ENCODE measurements around the gene LRP1B. TPM values are rescaled to one million over a fixed set of nuclear protein-coding genes. Genes with fewer than 3 reads are reported as not detected.

Gene LRP1B
- total RNA-seq, 1 experiment from 2014 or later = 0.21 TPM

DNA sequence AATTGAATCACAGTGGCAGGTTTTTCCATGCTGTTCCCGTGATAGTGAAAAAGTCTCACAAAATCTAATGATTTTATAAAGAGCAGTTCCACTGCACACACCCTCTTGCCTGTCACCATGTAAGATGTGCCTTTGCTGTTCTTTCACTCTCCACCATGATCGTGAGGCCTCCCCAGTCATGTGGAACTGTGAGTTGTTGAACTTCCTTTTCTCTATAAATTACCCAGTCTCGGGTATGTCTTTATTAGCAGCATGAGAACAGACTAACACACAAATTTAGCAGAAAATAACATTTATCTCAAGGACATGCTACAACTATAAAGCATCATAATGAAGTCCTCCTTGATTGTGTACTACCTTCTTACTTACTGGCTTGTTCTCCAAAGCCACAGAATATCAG lies 1526.0 kb downstream of the LRP1B start:
- H3K9me3 Mint-ChIP-seq (ENCODE audit: low read depth, unreplicated experiment) = peaks cover 2% of the 10 kb centered on the region
- H3K4me1 Mint-ChIP-seq (ENCODE audit: low read depth, unreplicated experiment) = peaks cover 8% of the 10 kb centered on the region
- DNase-seq = no peak
- CTCF ChIA-PET = interaction anchor here (0.7 kb wide), 2 partner anchors 116 to 449 kb away, joined by 3 read pairs; no protein-coding TSS in a partner anchor
- H3K36me3 Mint-ChIP-seq (ENCODE audit: insufficient read depth, unreplicated experiment) = no peaks in the 10 kb centered on the region
- H3K27me3 Mint-ChIP-seq (ENCODE audit: unreplicated experiment) = no peaks in the 10 kb centered on the region
- H3K4me3 Mint-ChIP-seq (ENCODE audit: low read depth, unreplicated experiment) = no peak overlapping the region
- TF ChIP-seq, protein P1, sequence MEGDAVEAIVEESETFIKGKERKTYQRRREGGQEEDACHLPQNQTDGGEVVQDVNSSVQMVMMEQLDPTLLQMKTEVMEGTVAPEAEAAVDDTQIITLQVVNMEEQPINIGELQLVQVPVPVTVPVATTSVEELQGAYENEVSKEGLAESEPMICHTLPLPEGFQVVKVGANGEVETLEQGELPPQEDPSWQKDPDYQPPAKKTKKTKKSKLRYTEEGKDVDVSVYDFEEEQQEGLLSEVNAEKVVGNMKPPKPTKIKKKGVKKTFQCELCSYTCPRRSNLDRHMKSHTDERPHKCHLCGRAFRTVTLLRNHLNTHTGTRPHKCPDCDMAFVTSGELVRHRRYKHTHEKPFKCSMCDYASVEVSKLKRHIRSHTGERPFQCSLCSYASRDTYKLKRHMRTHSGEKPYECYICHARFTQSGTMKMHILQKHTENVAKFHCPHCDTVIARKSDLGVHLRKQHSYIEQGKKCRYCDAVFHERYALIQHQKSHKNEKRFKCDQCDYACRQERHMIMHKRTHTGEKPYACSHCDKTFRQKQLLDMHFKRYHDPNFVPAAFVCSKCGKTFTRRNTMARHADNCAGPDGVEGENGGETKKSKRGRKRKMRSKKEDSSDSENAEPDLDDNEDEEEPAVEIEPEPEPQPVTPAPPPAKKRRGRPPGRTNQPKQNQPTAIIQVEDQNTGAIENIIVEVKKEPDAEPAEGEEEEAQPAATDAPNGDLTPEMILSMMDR (IDR thresholded peaks at IDR 0.05; ENCODE audit: unreplicated experiment) = no peak
- no TSS peak for BruUV-seq (replicated peaks)
- H3K27ac Mint-ChIP-seq (ENCODE audit: unreplicated experiment) = no peak overlapping the region
- intact Hi-C loops (cut with micrococcal nuclease; ENCODE audit: unreplicated experiment) = no loop called here

DNA sequence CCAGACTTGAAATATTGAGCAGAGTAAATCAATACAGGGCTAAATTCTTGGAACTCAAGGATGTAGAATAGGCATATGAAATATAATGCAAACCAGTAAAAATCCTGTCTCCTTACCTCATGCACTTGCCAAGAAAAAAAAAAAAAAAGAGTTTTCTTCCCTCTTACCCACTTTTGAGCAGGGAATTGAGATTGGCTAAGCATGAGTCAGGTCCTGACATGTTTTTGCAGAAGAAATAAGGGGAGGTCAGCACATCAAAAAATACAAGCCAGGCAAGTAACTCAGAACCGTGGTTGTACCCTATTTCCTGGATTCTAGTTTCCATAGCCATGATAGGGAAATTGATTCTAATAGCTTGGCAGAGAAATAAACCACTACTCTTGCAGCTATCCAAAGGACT lies 1526.7 kb downstream of the LRP1B start:
- CTCF ChIA-PET = interaction anchor here (0.7 kb wide), 2 partner anchors 116 to 449 kb away, joined by 3 read pairs; no protein-coding TSS in a partner anchor
- Mint-ChIP-seq H3K4me1 (ENCODE audit: low read depth, unreplicated experiment) (peaks cover 8% of the 10 kb centered on the region), H3K27me3 (ENCODE audit: unreplicated experiment) (no peaks in the 10 kb centered on the region), H3K4me3 (ENCODE audit: low read depth, unreplicated experiment) (no peak overlapping the region), H3K9me3 (ENCODE audit: low read depth, unreplicated experiment) (peaks cover 2% of the 10 kb centered on the region), H3K27ac (ENCODE audit: unreplicated experiment) (no peak overlapping the region), H3K36me3 (ENCODE audit: insufficient read depth, unreplicated experiment) (no peaks in the 10 kb centered on the region)
- TF ChIP-seq, protein P1 (IDR thresholded peaks at IDR 0.05; ENCODE audit: unreplicated experiment) = no peak
- no peak for DNase-seq
- no TSS peak for BruUV-seq (replicated peaks)
- intact Hi-C loops (cut with micrococcal nuclease; ENCODE audit: unreplicated experiment) = no loop called here

DNA sequence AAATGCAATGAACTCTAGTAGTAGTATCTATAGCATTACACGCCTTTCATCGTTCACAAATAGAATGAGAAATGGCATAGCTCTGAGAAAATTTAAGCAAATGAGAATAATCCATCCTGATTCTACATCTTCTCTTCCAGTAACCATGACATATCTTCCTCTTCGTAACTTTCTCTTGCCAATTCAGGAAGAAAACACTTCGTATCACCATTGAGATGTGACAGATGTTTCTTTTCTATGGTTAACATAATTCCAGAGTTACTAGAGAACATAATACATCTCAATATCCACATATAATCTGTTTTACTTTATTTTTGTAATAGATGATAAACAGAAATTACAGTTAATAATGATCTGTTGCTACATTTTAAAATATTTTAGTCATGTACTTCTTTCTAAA lies 1527.4 kb downstream of the LRP1B start:
- TF ChIP-seq, protein P1 (IDR thresholded peaks at IDR 0.05; ENCODE audit: unreplicated experiment) = no peak
- CTCF ChIA-PET = interaction anchor here (0.6 kb wide), 1 partner anchor 149 kb away, joined by 4 read pairs; no protein-coding TSS in a partner anchor
- Mint-ChIP-seq H3K4me1 (ENCODE audit: low read depth, unreplicated experiment) (peaks cover 8% of the 10 kb centered on the region), H3K27me3 (ENCODE audit: unreplicated experiment) (no peaks in the 10 kb centered on the region), H3K9me3 (ENCODE audit: low read depth, unreplicated experiment) (peaks cover 2% of the 10 kb centered on the region), H3K4me3 (ENCODE audit: low read depth, unreplicated experiment) (no peak overlapping the region), H3K27ac (ENCODE audit: unreplicated experiment) (no peak overlapping the region), H3K36me3 (ENCODE audit: insufficient read depth, unreplicated experiment) (no peaks in the 10 kb centered on the region)
- intact Hi-C loops (cut with micrococcal nuclease; ENCODE audit: unreplicated experiment) = no loop called here
- no TSS peak for BruUV-seq (replicated peaks)
- no peak for DNase-seq

DNA sequence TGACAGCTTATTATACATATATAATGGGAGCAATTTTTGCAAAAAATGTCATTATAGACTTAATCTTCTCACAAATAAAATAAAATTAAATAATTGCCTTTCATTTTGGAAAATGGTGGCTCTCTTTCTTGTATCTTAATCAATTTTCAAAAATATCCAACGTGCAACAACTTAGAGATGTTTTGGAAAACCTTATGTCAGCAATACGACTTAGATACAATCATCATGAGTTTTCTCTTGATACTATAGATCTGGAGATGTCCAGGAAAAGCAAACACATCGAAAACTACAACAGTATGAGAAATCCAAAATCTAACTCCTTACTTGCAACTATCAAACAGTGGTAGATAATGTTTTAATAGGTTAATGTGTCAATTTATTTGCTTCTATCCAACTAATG lies 1529.0 kb downstream of the LRP1B start:
- Mint-ChIP-seq H3K4me1 (ENCODE audit: low read depth, unreplicated experiment) (peaks cover 8% of the 10 kb centered on the region), H3K27ac (ENCODE audit: unreplicated experiment) (no peak overlapping the region), H3K9me3 (ENCODE audit: low read depth, unreplicated experiment) (peaks cover 2% of the 10 kb centered on the region), H3K4me3 (ENCODE audit: low read depth, unreplicated experiment) (no peak overlapping the region), H3K27me3 (ENCODE audit: unreplicated experiment) (no peaks in the 10 kb centered on the region), H3K36me3 (ENCODE audit: insufficient read depth, unreplicated experiment) (no peaks in the 10 kb centered on the region)
- CTCF ChIA-PET = no interaction called here
- intact Hi-C loops (cut with micrococcal nuclease; ENCODE audit: unreplicated experiment) = no loop called here
- BruUV-seq (replicated peaks) = no TSS peak
- DNase-seq = no peak
- TF ChIP-seq, protein P1 (IDR thresholded peaks at IDR 0.05; ENCODE audit: unreplicated experiment) = no peak
